HG02840 (cell line): ENCODE measurements around the gene CACNA2D4.

ENCODE experiments used
- ATAC-seq: cut with Tn5 transposase; IDR thresholded peaks from one replicate; pipeline ENCODE4 v1.9.1; 2021; ENCODE audit warnings: mild to moderate bottlenecking, moderate library complexity, moderate number of reproducible peaks; ENCODE audit not compliant: unreplicated experiment, low FRiP score

The CACNA2D4 gene

GRCh38 chr12:1794440-1795090 is 123.9 kb downstream of the CACNA2D4 start:
- ATAC-seq: no peak

- no peak for ATAC-seq
Measured at GRCh38 chr12:1793426-1794210, 124.8 kb downstream of the CACNA2D4 start.

- no peak for ATAC-seq
Measured at GRCh38 chr12:1792406-1792805, 126.0 kb downstream of the CACNA2D4 start.

GRCh38 chr12:1791104-1791841 is 127.2 kb downstream of the CACNA2D4 start:
- no peak for ATAC-seq

GRCh38 chr12:1790444-1790843 is 128.0 kb downstream of the CACNA2D4 start:
- ATAC-seq: no peak

GRCh38 chr12:1787714-1788113 is 130.7 kb downstream of the CACNA2D4 start:
- no peak for ATAC-seq

GRCh38 chr12:1782215-1782614 is 136.2 kb downstream of the CACNA2D4 start:
- no peak for ATAC-seq

GRCh38 chr12:1781772-1782171 is 136.7 kb downstream of the CACNA2D4 start:
- no peak for ATAC-seq

GRCh38 chr12:1779783-1780182 is 138.7 kb downstream of the CACNA2D4 start:
- ATAC-seq: no peak

GRCh38 chr12:1778911-1779310 is 139.5 kb downstream of the CACNA2D4 start:
- ATAC-seq: no peak

GRCh38 chr12:1777798-1778197 is 140.7 kb downstream of the CACNA2D4 start:
- ATAC-seq: no peak

- ATAC-seq: no peak
Measured at GRCh38 chr12:1776170-1776921, 142.1 kb downstream of the CACNA2D4 start.

GRCh38 chr12:1773937-1774655 is 144.4 kb downstream of the CACNA2D4 start:
- ATAC-seq: no peak

GRCh38 chr12:1769809-1770494 is 148.5 kb downstream of the CACNA2D4 start:
- ATAC-seq: no peak

- ATAC-seq: no peak
Measured at GRCh38 chr12:1768615-1769014, 149.8 kb downstream of the CACNA2D4 start.

- no peak for ATAC-seq
Measured at GRCh38 chr12:1767407-1768090, 150.9 kb downstream of the CACNA2D4 start.

GRCh38 chr12:1766110-1766509 is 152.3 kb downstream of the CACNA2D4 start:
- ATAC-seq: no peak

- no peak for ATAC-seq
Measured at GRCh38 chr12:1763153-1763552, 155.3 kb downstream of the CACNA2D4 start.

GRCh38 chr12:1761857-1762256 is 156.6 kb downstream of the CACNA2D4 start:
- no peak for ATAC-seq
